Spleen (tissue), 11 donors: ENCODE data around the gene AKAP6. TPM values are rescaled to one million over a fixed set of nuclear protein-coding genes. Genes with fewer than 3 reads are reported as not detected.

ENCODE experiments used
- DNase-seq: peaks from one replicate; pipeline ENCODE4 v3.0.0-alpha.2; 2020
- H3K27ac ChIP-seq, 8 donors: fragments of 200-600 bp; sonication (generic) in 7 of 8; 1 replicate in 4 of 8; 2 replicates in 4 of 8; pipeline versions ENCODE4 v1.5.0 to v1.8.0; 2016 to 2021; ENCODE audit warnings: inconsistent platforms in 4 of 8, mild to moderate bottlenecking in 4 of 8, moderate library complexity in 1 of 8
- H3K27me3 ChIP-seq, 7 donors: fragments of 200-600 bp; sonication (generic) in 6 of 7; replicated peaks in 1 of 7; 1 replicate in 4 of 7; 2 replicates in 3 of 7; pipeline versions ENCODE4 v1.5.0 to v1.8.0; 2016 to 2021; ENCODE audit warnings: inconsistent platforms in 3 of 7, mild to moderate bottlenecking in 1 of 7
- H3K36me3 ChIP-seq, 6 donors: fragments of 200-600 bp; sonication (generic) in 5 of 6; 1 replicate in 4 of 6; 2 replicates in 2 of 6; pipeline versions ENCODE4 v1.5.0 to v1.8.0; 2016 to 2021; ENCODE audit warnings: inconsistent platforms in 2 of 6
- H3K4me1 ChIP-seq, 6 donors: fragments of 200-600 bp; sonication (generic) in 5 of 6; 1 replicate in 3 of 6; 2 replicates in 3 of 6; pipeline versions ENCODE4 v1.5.0 to v1.8.0; 2016 to 2021; ENCODE audit warnings: inconsistent platforms in 3 of 6
- H3K4me3 ChIP-seq, 8 donors: fragments of 200-600 bp; sonication (generic) in 7 of 8; 1 replicate in 4 of 8; 2 replicates in 4 of 8; pipeline versions ENCODE4 v1.5.0 to v1.8.0; 2016 to 2021; ENCODE audit warnings: inconsistent platforms in 4 of 8, mild to moderate bottlenecking in 4 of 8, moderate library complexity in 2 of 8
- H3K9me3 ChIP-seq, 8 donors: fragments of 200-600 bp; sonication (generic) in 7 of 8; 1 replicate in 4 of 8; 2 replicates in 4 of 8; pipeline versions ENCODE4 v1.5.0 to v1.8.0; 2016 to 2021; ENCODE audit warnings: inconsistent platforms in 4 of 8
- CTCF ChIP-seq, 11 experiments: fragments of 200-600 bp in 7 of 11; fragments of 450-650 bp in 4 of 11; sonication (generic) in 4 of 11; IDR thresholded peaks in 8 of 11; conservative IDR thresholded peaks in 3 of 11; 1 replicate in 7 of 11; 2 replicates in 4 of 11; pipeline versions ENCODE4 v1.4.0 to v1.8.0; 2016 to 2021; ENCODE audit warnings: antibody characterized with exemption in 11 of 11, inconsistent platforms in 4 of 11, mild to moderate bottlenecking in 1 of 11
- POLR2A ChIP-seq, 3 donors: fragments of 450-650 bp; IDR thresholded peaks; one replicate each; pipeline ENCODE4 v1.5.1; 2017; ENCODE audit warnings: antibody characterized with exemption in 3 of 3, mild to moderate bottlenecking in 1 of 3
- POLR2AphosphoS5 ChIP-seq, 3 donors: sonication (generic); formaldehyde crosslinking; IDR thresholded peaks; one replicate each; pipeline ENCODE4 v1.5.1; 2017; ENCODE audit warnings: antibody characterized with exemption in 3 of 3
- WGBS, 5 donors: extraction: QIAGEN DNeasy Blood & Tissue Kit in 3 of 5; methylation state at CpG; one replicate each; pipeline versions ENCODE4 v1.1.5 to v1.1.7; 2013 to 2018; 5-methylcytosine and 5-hydroxymethylcytosine counted together
- intact Hi-C: fragments of 100-400 bp; cut with DNase I; formaldehyde crosslinking; loops from one replicate; pipeline ENCODE4 v1.15.0; 2023; ENCODE audit warnings: low total_unique reads
- polyA plus RNA-seq, 3 donors: library from polyadenylated mRNA; stranded (reverse); fragments of 200-250 nt; gene quantifications; one replicate each; pipeline ENCODE4 v1.2.1, GENCODE V29; 2013
- total RNA-seq, 7 donors: library from RNA; depleted of rRNA in 3 of 7; stranded (reverse); fragments of >200 nt in 3 of 7; fragmentation: NEBNext Ultra II Directional in 4 of 7; extraction: Animal tissue kit (Norgen Biotek cat#: 25700) in 4 of 7; gene quantifications; one replicate each; pipeline versions ENCODE4 v1.1.0 to v1.2.1, GENCODE V29; 2016 to 2021
- donor health status: healthy with polysubstance abuse.
- donor health status: DM: no; HTN: no; CAD: no; lungs with moderate emphysema.
- donor health status: DM: no; HTN: no; CAD: no.
- donor health status: Bipolar disorder and iron deficiency.
- donor health status: healthy.
- donor health status: DM: no; HTN: no; CAD: no.
- donor health status: DM: yes; HTN: yes; CAD: no.

The AKAP6 gene
- total and polyA plus RNA-seq, 10 donors = 0.20 to 12.1 (median 4.8) TPM

- H3K9me3 ChIP-seq = peaks cover 0 to 40% (median 29%) of the 10 kb centered on the region in 8 donors
- 67 to 82% (median 72%) methylated on average over 4 of the region's 4 CpGs for WGBS, 5 donors
- H3K27ac ChIP-seq = no peak overlapping the region
- DNase-seq = no peak
- TF ChIP-seq CTCF (IDR thresholded peaks at IDR 0.05 in 8 of 11, conservative IDR thresholded peaks at IDR 0.05 in 3 of 11) (no peak), POLR2AphosphoS5 (IDR thresholded peaks at IDR 0.05) (no peak), POLR2A (IDR thresholded peaks at IDR 0.05) (no peak)
- no peaks in the 10 kb centered on the region for H3K4me1 ChIP-seq
- no peaks in the 10 kb centered on the region for H3K27me3 ChIP-seq
- H3K4me3 ChIP-seq = no peak overlapping the region
- H3K36me3 ChIP-seq = no peaks in the 10 kb centered on the region
- intact Hi-C loops = no loop called here
These were observed 428.5 kb downstream of the AKAP6 start for GRCh38 chr14:32757568-32757967.

DNA sequence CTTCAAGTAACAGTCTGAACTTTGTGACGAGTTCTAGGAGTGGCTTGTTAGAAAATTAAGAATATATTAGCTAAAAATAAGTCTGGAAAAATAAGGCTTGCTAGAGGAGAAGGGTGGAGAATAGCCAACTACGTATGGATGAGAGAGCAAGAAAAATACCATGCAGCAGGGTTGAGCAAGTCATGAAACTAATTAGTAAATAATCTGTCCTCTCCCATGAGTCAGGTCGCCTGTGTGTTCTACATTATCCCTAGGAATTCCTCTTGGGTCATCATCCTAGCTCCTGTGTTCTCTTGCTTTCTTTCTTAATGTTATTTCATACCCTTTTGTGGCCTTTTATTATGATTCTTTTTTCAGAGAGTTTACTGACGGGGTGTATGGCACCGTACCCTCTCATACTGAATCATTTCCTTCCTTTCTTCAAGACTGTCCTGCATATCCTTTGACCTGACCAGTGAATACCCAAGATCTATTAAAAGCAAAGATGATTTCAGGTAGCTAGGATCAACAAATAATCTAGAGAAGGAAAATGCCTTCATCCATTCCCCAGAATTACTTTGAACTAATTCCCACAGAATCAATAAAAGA lies 432.4 kb downstream of the AKAP6 start:
- Histone ChIP-seq H3K27me3 (no peaks in the 10 kb centered on the region), H3K36me3 (no peaks in the 10 kb centered on the region), H3K27ac (no peak overlapping the region), H3K9me3 (peaks cover 0 to 5% (median 0%) of the 10 kb centered on the region in 8 donors), H3K4me1 (no peaks in the 10 kb centered on the region), H3K4me3 (no peak overlapping the region)
- 64 to 75% (median 69%) methylated on average over 5 of the region's 5 CpGs for WGBS, 5 donors
- TF ChIP-seq CTCF (IDR thresholded peaks at IDR 0.05 in 8 of 11, conservative IDR thresholded peaks at IDR 0.05 in 3 of 11) (no peak), POLR2A (IDR thresholded peaks at IDR 0.05) (no peak), POLR2AphosphoS5 (IDR thresholded peaks at IDR 0.05) (no peak)
- intact Hi-C loops = no loop called here
- no peak for DNase-seq

GRCh38 chr14:32762886-32763285 lies 433.8 kb downstream of the AKAP6 start:
- H3K36me3 ChIP-seq = no peaks in the 10 kb centered on the region
- 78 to 87% (median 84%) methylated on average over 2 of the region's 2 CpGs for WGBS, 5 donors
- no peaks in the 10 kb centered on the region for H3K27me3 ChIP-seq
- intact Hi-C loops = no loop called here
- peaks cover 0 to 5% (median 0%) of the 10 kb centered on the region in 8 donors for H3K9me3 ChIP-seq
- no peak overlapping the region for H3K27ac ChIP-seq
- DNase-seq = no peak
- H3K4me3 ChIP-seq = no peak overlapping the region
- H3K4me1 ChIP-seq = no peaks in the 10 kb centered on the region
- no peak for TF ChIP-seq CTCF (IDR thresholded peaks at IDR 0.05 in 8 of 11, conservative IDR thresholded peaks at IDR 0.05 in 3 of 11)
- TF ChIP-seq POLR2A (IDR thresholded peaks at IDR 0.05) = no peak
- no peak for TF ChIP-seq POLR2AphosphoS5 (IDR thresholded peaks at IDR 0.05)

GRCh38 chr14:32763673-32764072 lies 434.6 kb downstream of the AKAP6 start:
- TF ChIP-seq POLR2AphosphoS5 (IDR thresholded peaks at IDR 0.05) (no peak), CTCF (IDR thresholded peaks at IDR 0.05 in 8 of 11, conservative IDR thresholded peaks at IDR 0.05 in 3 of 11) (no peak)
- Histone ChIP-seq H3K27me3 (no peaks in the 10 kb centered on the region), H3K4me1 (no peaks in the 10 kb centered on the region), H3K27ac (no peak overlapping the region), H3K9me3 (peaks cover 0 to 5% (median 0%) of the 10 kb centered on the region in 8 donors), H3K4me3 (no peak overlapping the region), H3K36me3 (no peaks in the 10 kb centered on the region)
- DNase-seq = no peak
- WGBS, 5 donors = 73 to 97% (median 88%) methylated on average over 1 of the region's 1 CpG
- intact Hi-C loops = no loop called here
